Erythroblast (primary cell): ENCODE data around the gene PDLIM7.

Source experiments
- GATA1 ChIP-seq: IDR thresholded peaks from 2 replicates; pipeline ENCODE4 v1.6.1; 2011; ENCODE audit warnings: low read depth, mild to moderate bottlenecking, control low read depth, low read length, moderate library complexity
- POLR2A ChIP-seq: IDR thresholded peaks from 2 replicates; pipeline ENCODE4 v1.6.1; 2011; ENCODE audit warnings: mild to moderate bottlenecking, low read length

DNA sequence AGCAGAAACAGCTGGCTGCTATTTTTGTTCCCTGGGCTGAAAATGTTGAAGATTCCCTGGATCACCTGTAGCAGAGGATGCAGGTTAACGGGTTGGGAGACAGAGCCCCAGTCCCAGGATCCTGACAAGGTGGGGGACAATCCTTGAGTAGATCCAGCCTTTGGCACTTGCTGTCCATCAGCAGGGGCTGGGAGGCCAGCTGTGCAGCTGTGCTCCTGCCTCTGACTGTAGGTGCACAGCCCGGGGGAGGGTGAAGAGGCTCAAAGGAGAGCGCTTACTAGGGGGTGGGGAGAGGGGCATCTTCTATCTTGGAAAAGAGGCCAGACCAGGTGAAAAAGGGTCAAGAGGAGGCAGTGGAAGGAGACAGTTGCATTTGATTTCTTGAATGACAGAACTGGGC is 22.9 kb upstream of the PDLIM7 start:
- TF ChIP-seq POLR2A: no peak
- TF ChIP-seq GATA1: no peak
